ENCODE data around the gene TMEM248.
"Not testable (repeated sequence)": the region's sequence is repeated elsewhere in the genome, so short reads cannot be mapped to it uniquely, and the experiment has no call there.

TMEM248 gene

GRCh38 chr7:66952343-66953043, 31.5 kb downstream of the TMEM248 start:
- no peak for DNase-seq

GRCh38 chr7:66953044-66953427, 32.0 kb downstream of the TMEM248 start:
- no peak for DNase-seq

GRCh38 chr7:66957595-66958290, 36.7 kb downstream of the TMEM248 start:
- no peak for DNase-seq

GRCh38 chr7:66958538-66959350, 37.7 kb downstream of the TMEM248 start:
- DNase-seq = no peak

GRCh38 chr7:66960192-66960591, 39.2 kb downstream of the TMEM248 start:
- no peak for DNase-seq

- no peak for DNase-seq
Observed at GRCh38 chr7:66961096-66961495, 40.1 kb downstream of the TMEM248 start.

- DNase-seq = no peak
Observed at GRCh38 chr7:66964411-66964810, 43.4 kb downstream of the TMEM248 start.

- no peak for DNase-seq
Observed at GRCh38 chr7:66967029-66967428, 46.0 kb downstream of the TMEM248 start.

- DNase-seq = not testable (repeated sequence)
Observed at GRCh38 chr7:66969001-66969400, 48.0 kb downstream of the TMEM248 start.

GRCh38 chr7:66970310-66970709, 49.3 kb downstream of the TMEM248 start:
- no peak for DNase-seq

GRCh38 chr7:66974986-66975590, 54.1 kb downstream of the TMEM248 start:
- no peak for DNase-seq

- not testable (repeated sequence) for DNase-seq
Observed at GRCh38 chr7:66978312-66978711, 57.3 kb downstream of the TMEM248 start.

- not testable (repeated sequence) for DNase-seq
Observed at GRCh38 chr7:66979013-66979412, 58.0 kb downstream of the TMEM248 start.

- not testable (repeated sequence) for DNase-seq
Observed at GRCh38 chr7:66980336-66980735, 59.3 kb downstream of the TMEM248 start.

GRCh38 chr7:66989552-66989951, 68.5 kb downstream of the TMEM248 start:
- not testable (repeated sequence) for DNase-seq

GRCh38 chr7:66994051-66994450, 73.0 kb downstream of the TMEM248 start:
- DNase-seq = not testable (repeated sequence)

- DNase-seq = peak; percentile 79
Observed at GRCh38 chr7:66994691-66995049, 73.6 kb downstream of the TMEM248 start.

- peak; percentile 98 for DNase-seq
Observed at GRCh38 chr7:66995050-66995776, 74.2 kb downstream of the TMEM248 start, which contains the start of gene SBDS. SBDS (minus strand) TSS chr7:66995586; CDS start chr7:66995417, 169 bp downstream.

- peak; percentile 98 for DNase-seq
Observed at GRCh38 chr7:66996444-66997191, 75.6 kb downstream of the TMEM248 start, which contains the start of gene TYW1. TYW1 (plus strand) TSS chr7:66996833; CDS start chr7:66996979, 146 bp downstream.

- DNase-seq = not testable (repeated sequence)
Observed at GRCh38 chr7:67000601-67001258, 79.7 kb downstream of the TMEM248 start.

- DNase-seq = not testable (repeated sequence)
Observed at GRCh38 chr7:67004145-67004544, 83.1 kb downstream of the TMEM248 start.
